Activated B cell treated with CpG ODN at 0.5 μM for 24 hours (primary cell): ENCODE data around the gene UBE2U. TPM values are rescaled to one million over a fixed set of nuclear protein-coding genes. Genes with fewer than 3 reads are reported as not detected.

Experiments
- ATAC-seq: fragments of 200-7000 bp; cut with Tn5 transposase; one replicate; pipeline ENCODE4 v1.10.0; 2021; ENCODE audit warnings: low read depth, mild to moderate bottlenecking, moderate library complexity
- CTCF ChIA-PET: fragments of 350-600 bp; sonication (Branson Sonifier 250); formaldehyde crosslinking; loops from one replicate; lab custom pipeline; 2021; ENCODE audit warnings: antibody characterized with exemption; lab: Charles Lee
- POLR2A ChIA-PET: fragments of 350-600 bp; sonication (Branson Sonifier 250); formaldehyde crosslinking; loops from one replicate; lab custom pipeline; 2021; ENCODE audit warnings: antibody characterized with exemption; lab: Charles Lee
- DNase-seq: peaks from one replicate; pipeline ENCODE4 v3.0.0; 2022
- H3K27ac Mint-ChIP-seq: one replicate; pipeline ENCODE4 v1.8.0; 2020; ENCODE audit warnings: mixed read lengths
- H3K27me3 Mint-ChIP-seq: one replicate; pipeline ENCODE4 v1.8.0; 2021; ENCODE audit warnings: mixed read lengths
- H3K36me3 Mint-ChIP-seq: one replicate; pipeline ENCODE4 v1.8.0; 2021; ENCODE audit warnings: low read depth, mixed read lengths
- H3K4me1 Mint-ChIP-seq: one replicate; pipeline ENCODE4 v1.8.0; 2021; ENCODE audit warnings: mixed read lengths
- H3K4me3 Mint-ChIP-seq: one replicate; pipeline ENCODE4 v1.8.0; 2020; ENCODE audit warnings: mild to moderate bottlenecking, mixed read lengths
- H3K9me3 Mint-ChIP-seq: one replicate; pipeline ENCODE4 v1.8.0; 2020; ENCODE audit warnings: mixed read lengths
- CTCF ChIP-seq: fragments of 200-600 bp; IDR thresholded peaks from one replicate; pipeline ENCODE4 v1.8.0; 2022; ENCODE audit warnings: antibody characterized with exemption, mild to moderate bottlenecking
- intact Hi-C: fragments of 100-400 bp; cut with micrococcal nuclease; formaldehyde crosslinking; loops from one replicate; pipeline ENCODE4 v1.15.1; 2024
- total RNA-seq: library from RNA; stranded (reverse); gene quantifications from 2 replicates; pipeline ENCODE4 v1.2.3, GENCODE V29; 2022

The UBE2U gene
- total RNA-seq, 1 donor from 2014 or later = not detected

- no peaks in the 10 kb centered on the region for H3K9me3 Mint-ChIP-seq
- ChIA-PET CTCF (no interaction called here), POLR2A (no interaction called here)
- no peak for DNase-seq
- no peak for TF ChIP-seq CTCF
- H3K4me3 Mint-ChIP-seq = no peak overlapping the region
- H3K27me3 Mint-ChIP-seq = peaks cover 4% of the 10 kb centered on the region
- H3K4me1 Mint-ChIP-seq = no peaks in the 10 kb centered on the region
- no peak overlapping the region for H3K27ac Mint-ChIP-seq
- no peaks in the 10 kb centered on the region for H3K36me3 Mint-ChIP-seq
- ATAC-seq = no peak
- intact Hi-C loops = no loop called here
These were observed 24.9 kb downstream of the UBE2U start for GRCh38 chr1:64228167-64228957.

DNA sequence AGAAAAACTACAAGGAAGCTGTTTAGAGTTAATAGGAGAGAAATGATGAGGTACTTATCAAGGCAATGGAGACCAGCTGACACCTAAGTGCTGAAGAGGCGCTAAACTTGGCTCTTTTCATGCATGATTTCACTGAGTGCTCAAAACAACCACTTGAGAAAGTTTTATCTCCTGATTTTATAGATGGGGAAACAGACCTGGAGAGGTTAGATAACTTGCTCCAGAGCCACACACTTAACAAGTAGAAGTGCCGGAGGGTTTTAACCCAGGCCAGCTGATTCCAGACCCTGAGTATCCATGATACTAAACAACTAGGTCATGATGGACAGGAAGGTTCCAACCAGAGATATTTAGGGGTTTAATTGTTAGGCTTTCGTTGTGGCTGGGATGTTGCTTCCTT lies 25.9 kb downstream of the UBE2U start:
- peaks cover 7% of the 10 kb centered on the region for H3K27me3 Mint-ChIP-seq
- POLR2A ChIA-PET = no interaction called here
- H3K4me1 Mint-ChIP-seq = no peaks in the 10 kb centered on the region
- H3K9me3 Mint-ChIP-seq = no peaks in the 10 kb centered on the region
- intact Hi-C loops = no loop called here
- no peaks in the 10 kb centered on the region for H3K36me3 Mint-ChIP-seq
- ATAC-seq (no peak), DNase-seq (no peak)
- TF ChIP-seq CTCF = no peak
- no peak overlapping the region for H3K27ac Mint-ChIP-seq
- CTCF ChIA-PET = no interaction called here
- H3K4me3 Mint-ChIP-seq = no peak overlapping the region

DNA sequence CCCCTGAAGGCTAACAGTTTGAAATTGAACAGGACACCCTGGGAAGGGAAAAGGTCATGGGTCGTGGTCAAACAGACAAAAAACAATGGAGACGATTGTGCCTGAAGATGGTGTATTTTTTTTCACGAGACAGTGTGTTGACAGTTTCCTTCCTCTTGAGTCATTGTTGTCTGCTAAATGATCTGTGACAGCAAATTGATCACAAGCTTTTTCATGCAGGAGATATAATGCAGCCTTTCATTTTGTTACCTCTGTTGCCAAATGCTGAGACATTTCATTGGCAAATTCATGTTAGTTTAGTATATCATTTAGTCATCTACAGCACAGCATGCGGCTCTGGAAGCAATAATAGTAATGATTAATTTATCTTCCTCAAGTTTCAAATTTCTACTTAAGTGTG lies 27.7 kb downstream of the UBE2U start:
- no peak for DNase-seq

GRCh38 chr1:64231654-64232053 lies 28.2 kb downstream of the UBE2U start:
- no peaks in the 10 kb centered on the region for H3K9me3 Mint-ChIP-seq
- ATAC-seq = no peak

More for the DNA sequence above, 27.7 kb downstream of the UBE2U start:
- no peaks in the 10 kb centered on the region for H3K9me3 Mint-ChIP-seq
- POLR2A ChIA-PET = interaction anchor here (0.7 kb wide), 1 partner anchor 471 kb away, joined by 4 read pairs; no protein-coding TSS in a partner anchor
- no peak overlapping the region for H3K27ac Mint-ChIP-seq
- ATAC-seq = no peak
- CTCF ChIA-PET = no interaction called here
- no peaks in the 10 kb centered on the region for H3K4me1 Mint-ChIP-seq
- intact Hi-C loops = no loop called here
- TF ChIP-seq CTCF = no peak
- peaks cover 7% of the 10 kb centered on the region for H3K27me3 Mint-ChIP-seq
- H3K4me3 Mint-ChIP-seq = no peak overlapping the region
- no peaks in the 10 kb centered on the region for H3K36me3 Mint-ChIP-seq

DNA sequence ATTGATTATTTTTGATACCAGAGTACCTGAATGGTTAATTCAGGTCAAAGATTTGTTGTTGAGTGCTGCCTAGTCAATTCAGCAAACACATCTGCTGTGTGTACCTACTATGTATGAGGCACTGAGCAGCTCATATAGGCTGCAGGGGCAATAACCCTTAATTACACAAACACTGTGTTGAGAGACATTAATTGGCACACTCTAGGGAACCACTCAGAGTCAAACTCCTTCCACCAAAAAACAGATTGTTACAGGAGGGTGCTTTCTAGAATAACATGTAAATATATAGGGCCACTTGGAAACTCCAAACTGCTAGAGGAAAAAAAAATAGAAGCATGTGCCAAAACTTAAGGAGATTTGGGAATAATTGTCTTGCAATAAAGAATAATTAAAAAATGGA lies 31.3 kb downstream of the UBE2U start:
- Mint-ChIP-seq H3K36me3 (no peaks in the 10 kb centered on the region), H3K4me3 (no peak overlapping the region), H3K9me3 (no peaks in the 10 kb centered on the region), H3K4me1 (no peaks in the 10 kb centered on the region), H3K27ac (no peak overlapping the region), H3K27me3 (peaks cover 11% of the 10 kb centered on the region)
- no peak for TF ChIP-seq CTCF
- DNase-seq (no peak), ATAC-seq (no peak)
- intact Hi-C loops = no loop called here
- ChIA-PET CTCF (no interaction called here), POLR2A (no interaction called here)

More at GRCh38 chr1:64231654-64232053, 28.2 kb downstream of the UBE2U start:
- Mint-ChIP-seq H3K36me3 (no peaks in the 10 kb centered on the region), H3K4me1 (no peaks in the 10 kb centered on the region), H3K27ac (no peak overlapping the region), H3K27me3 (peaks cover 7% of the 10 kb centered on the region), H3K4me3 (no peak overlapping the region)
- intact Hi-C loops = no loop called here
- no peak for DNase-seq
- ChIA-PET POLR2A (no interaction called here), CTCF (no interaction called here)
- TF ChIP-seq CTCF = no peak
